Measurements from ENCODE around the gene KCNJ6.

The KCNJ6 gene

GRCh38 chr21:37787456-37787855, 128.8 kb downstream of the KCNJ6 start:
- TF ChIP-seq FOXK2 (IDR thresholded peaks at IDR 0.05): no peak
- no peak for TF ChIP-seq TARDBP (IDR thresholded peaks at IDR 0.05)
- no peak for TF ChIP-seq SUZ12 (IDR thresholded peaks at IDR 0.05)
- TF ChIP-seq ZNF384 (IDR thresholded peaks at IDR 0.05): no peak
- no peak for TF ChIP-seq BHLHE40 (IDR thresholded peaks at IDR 0.05; ENCODE audit: borderline replicate concordance)
- no peak for TF ChIP-seq L3MBTL2 (conservative IDR thresholded peaks at IDR 0.05)
- TF ChIP-seq LEF1 (IDR thresholded peaks at IDR 0.05; ENCODE audit: borderline replicate concordance): no peak
- no peak for TF ChIP-seq CTBP1 (IDR thresholded peaks at IDR 0.05; ENCODE audit: borderline replicate concordance)
- no peak for TF ChIP-seq FOXM1 (IDR thresholded peaks at IDR 0.05; ENCODE audit: borderline replicate concordance)
- no peak for TF ChIP-seq HDGF (IDR thresholded peaks at IDR 0.05; ENCODE audit: borderline replicate concordance)
- no peak for TF ChIP-seq PKNOX1 (IDR thresholded peaks at IDR 0.05)
- TF ChIP-seq NFRKB (IDR thresholded peaks at IDR 0.05): no peak
- no peak for TF ChIP-seq SP1 (IDR thresholded peaks at IDR 0.05)
- no peak for DNase-seq (ENCODE audit: extremely low spot score)
- ChIA-PET CTCF (no interaction called here), POLR2A (no interaction called here)

- POLR2A ChIA-PET: no interaction called here
Observed at GRCh38 chr21:37784591-37785318, 131.5 kb downstream of the KCNJ6 start.

GRCh38 chr21:37783016-37783415, 133.2 kb downstream of the KCNJ6 start:
- DNase-seq (ENCODE audit: extremely low spot score): no peak

More at GRCh38 chr21:37784591-37785318, 131.5 kb downstream of the KCNJ6 start:
- CTCF ChIA-PET: no interaction called here
- DNase-seq (ENCODE audit: extremely low spot score): no peak
- TF ChIP-seq TARDBP (IDR thresholded peaks at IDR 0.05) (no peak), HDGF (IDR thresholded peaks at IDR 0.05; ENCODE audit: borderline replicate concordance) (no peak), SUZ12 (IDR thresholded peaks at IDR 0.05) (no peak), ARNT (IDR thresholded peaks at IDR 0.05) (no peak), ELF4 (IDR thresholded peaks at IDR 0.05) (no peak), ZNF384 (IDR thresholded peaks at IDR 0.05) (no peak), FOXK2 (IDR thresholded peaks at IDR 0.05) (no peak), BHLHE40 (IDR thresholded peaks at IDR 0.05; ENCODE audit: borderline replicate concordance) (no peak), FOXA1 (IDR thresholded peaks at IDR 0.05) (no peak), LEF1 (IDR thresholded peaks at IDR 0.05; ENCODE audit: borderline replicate concordance) (no peak)

GRCh38 chr21:37780991-37781983, 135.0 kb downstream of the KCNJ6 start:
- ChIA-PET POLR2A (no interaction called here), CTCF (no interaction called here)
- TF ChIP-seq PKNOX1 (IDR thresholded peaks at IDR 0.05): no peak
- no peak for TF ChIP-seq ARNT (IDR thresholded peaks at IDR 0.05)
- TF ChIP-seq ZNF384 (IDR thresholded peaks at IDR 0.05): no peak
- no peak for TF ChIP-seq FOXK2 (IDR thresholded peaks at IDR 0.05)
- no peak for TF ChIP-seq LEF1 (IDR thresholded peaks at IDR 0.05; ENCODE audit: borderline replicate concordance)
- no peak for TF ChIP-seq NFRKB (IDR thresholded peaks at IDR 0.05)
- no peak for TF ChIP-seq SP1 (IDR thresholded peaks at IDR 0.05)
- TF ChIP-seq BHLHE40 (IDR thresholded peaks at IDR 0.05; ENCODE audit: borderline replicate concordance): no peak
- no peak for TF ChIP-seq TARDBP (IDR thresholded peaks at IDR 0.05)
- no peak for TF ChIP-seq HDGF (IDR thresholded peaks at IDR 0.05; ENCODE audit: borderline replicate concordance)
- TF ChIP-seq L3MBTL2 (conservative IDR thresholded peaks at IDR 0.05): no peak
- TF ChIP-seq SUZ12 (IDR thresholded peaks at IDR 0.05): no peak
- no peak for DNase-seq (ENCODE audit: extremely low spot score)

More at GRCh38 chr21:37783016-37783415, 133.2 kb downstream of the KCNJ6 start:
- ChIA-PET POLR2A (no interaction called here), CTCF (no interaction called here)
- TF ChIP-seq LEF1 (IDR thresholded peaks at IDR 0.05; ENCODE audit: borderline replicate concordance) (no peak), CTBP1 (IDR thresholded peaks at IDR 0.05; ENCODE audit: borderline replicate concordance) (no peak), SP1 (IDR thresholded peaks at IDR 0.05) (no peak), FOXM1 (IDR thresholded peaks at IDR 0.05; ENCODE audit: borderline replicate concordance) (no peak), L3MBTL2 (conservative IDR thresholded peaks at IDR 0.05) (no peak), NFRKB (IDR thresholded peaks at IDR 0.05) (no peak), PKNOX1 (IDR thresholded peaks at IDR 0.05) (no peak), FOXK2 (IDR thresholded peaks at IDR 0.05) (no peak), SUZ12 (IDR thresholded peaks at IDR 0.05) (no peak), ZNF384 (IDR thresholded peaks at IDR 0.05) (no peak), ARNT (IDR thresholded peaks at IDR 0.05) (no peak), ELF4 (IDR thresholded peaks at IDR 0.05) (no peak), BHLHE40 (IDR thresholded peaks at IDR 0.05; ENCODE audit: borderline replicate concordance) (no peak), TARDBP (IDR thresholded peaks at IDR 0.05) (no peak), HDGF (IDR thresholded peaks at IDR 0.05; ENCODE audit: borderline replicate concordance) (no peak), FOXA1 (IDR thresholded peaks at IDR 0.05) (no peak)

GRCh38 chr21:37771181-37771580, 145.1 kb downstream of the KCNJ6 start:
- ChIA-PET CTCF (no interaction called here), POLR2A (no interaction called here)
- DNase-seq (ENCODE audit: extremely low spot score): no peak
- TF ChIP-seq FOXA1 (IDR thresholded peaks at IDR 0.05) (no peak), ARNT (IDR thresholded peaks at IDR 0.05) (no peak), PKNOX1 (IDR thresholded peaks at IDR 0.05) (no peak), SUZ12 (IDR thresholded peaks at IDR 0.05) (no peak), CTBP1 (IDR thresholded peaks at IDR 0.05; ENCODE audit: borderline replicate concordance) (no peak), FOXK2 (IDR thresholded peaks at IDR 0.05) (no peak), BHLHE40 (IDR thresholded peaks at IDR 0.05; ENCODE audit: borderline replicate concordance) (no peak), LEF1 (IDR thresholded peaks at IDR 0.05; ENCODE audit: borderline replicate concordance) (no peak), ELF4 (IDR thresholded peaks at IDR 0.05) (no peak), ZNF384 (IDR thresholded peaks at IDR 0.05) (no peak), NFRKB (IDR thresholded peaks at IDR 0.05) (no peak), HDGF (IDR thresholded peaks at IDR 0.05; ENCODE audit: borderline replicate concordance) (no peak), L3MBTL2 (conservative IDR thresholded peaks at IDR 0.05) (no peak), TARDBP (IDR thresholded peaks at IDR 0.05) (no peak), FOXM1 (IDR thresholded peaks at IDR 0.05; ENCODE audit: borderline replicate concordance) (no peak), SP1 (IDR thresholded peaks at IDR 0.05) (no peak)

Data from HEK293T (cell line).